Cortex of kidney (tissue), 1 donor: ENCODE data around the gene PARK7.
A peak's percentile ranks its signal among the peaks of the same experiment; 100 is the strongest.
"Not testable (repeated sequence)": the region's sequence is repeated elsewhere in the genome, so short reads cannot be mapped to it uniquely, and the experiment has no call there.

Source experiments
- DNase-seq: peaks from one replicate; lab custom pipeline; 2025; lab: John Stamatoyannopoulos, UW

The PARK7 gene

GRCh38 chr1:7943251-7943650, 18.3 kb upstream of the PARK7 start:
- DNase-seq = no peak

GRCh38 chr1:7948960-7949359, 12.6 kb upstream of the PARK7 start:
- no peak for DNase-seq

- DNase-seq = not testable (repeated sequence)
Measured at GRCh38 chr1:7952791-7953190, 8.7 kb upstream of the PARK7 start.

GRCh38 chr1:7953850-7954609, 7.5 kb upstream of the PARK7 start:
- peak; percentile 84 for DNase-seq

- no peak for DNase-seq
Measured at GRCh38 chr1:7954683-7955082, 6.8 kb upstream of the PARK7 start.

GRCh38 chr1:7956218-7957032, 5.1 kb upstream of the PARK7 start:
- DNase-seq = no peak

GRCh38 chr1:7960165-7960564, 1.3 kb upstream of the PARK7 start:
- no peak for DNase-seq

GRCh38 chr1:7960867-7961215, 670 bp upstream of the PARK7 start:
- no peak for DNase-seq

GRCh38 chr1:7962014-7962335, 464 bp downstream of the PARK7 start:
- DNase-seq = no peak

GRCh38 chr1:7962636-7963377, 1.3 kb downstream of the PARK7 start:
- no peak for DNase-seq

- DNase-seq = not testable (repeated sequence)
Measured at GRCh38 chr1:7963378-7963730, 1.8 kb downstream of the PARK7 start.

- DNase-seq = not testable (repeated sequence)
Measured at GRCh38 chr1:7963841-7964240, 2.3 kb downstream of the PARK7 start.

- DNase-seq = no peak
Measured at GRCh38 chr1:7964476-7964875, 3.0 kb downstream of the PARK7 start.

- no peak for DNase-seq
Measured at GRCh38 chr1:7967196-7967595, 5.7 kb downstream of the PARK7 start.

- DNase-seq = no peak
Measured at GRCh38 chr1:7967651-7968050, 6.1 kb downstream of the PARK7 start.

- no peak for DNase-seq
Measured at GRCh38 chr1:7970246-7970645, 8.7 kb downstream of the PARK7 start.

- DNase-seq = no peak
Measured at GRCh38 chr1:7971024-7971423, 9.5 kb downstream of the PARK7 start.

GRCh38 chr1:7972285-7972684, 10.8 kb downstream of the PARK7 start:
- DNase-seq = no peak

GRCh38 chr1:7973086-7973485, 11.6 kb downstream of the PARK7 start:
- no peak for DNase-seq

- no peak for DNase-seq
Measured at GRCh38 chr1:7975212-7975865, 13.8 kb downstream of the PARK7 start.

GRCh38 chr1:7980984-7981383, 19.5 kb downstream of the PARK7 start:
- no peak for DNase-seq

GRCh38 chr1:7983086-7983778, 21.7 kb downstream of the PARK7 start:
- no peak for DNase-seq
